ENCODE data around the gene ZFAND2B. TPM values are rescaled to one million over a fixed set of nuclear protein-coding genes. Genes with fewer than 3 reads are reported as not detected.
"Not testable (repeated sequence)": the region's sequence is repeated elsewhere in the genome, so short reads cannot be mapped to it uniquely, and the experiment has no call there.

The ZFAND2B gene
- total RNA-seq, 2 donors from 2014 or later, result 36.9 to 43.3 TPM

- intact Hi-C loops (cut with DNase I), result no loop called here
- Histone ChIP-seq H3K4me3 (no peak overlapping the region), H3K4me1 (peaks cover 7% of the 10 kb centered on the region), H3K9me3 (no peaks in the 10 kb centered on the region), H3K27me3 (no peaks in the 10 kb centered on the region), H3K36me3 (replicated peaks in 1 of 2; ENCODE audit: insufficient read depth in 1 of 2, low read depth in 2 of 2) (no peaks in the 10 kb centered on the region), H3K27ac (no peak overlapping the region)
- no peak for ATAC-seq
- no peak for TF ChIP-seq POLR2A (IDR thresholded peaks at IDR 0.05)
- no peak for TF ChIP-seq CTCF (IDR thresholded peaks at IDR 0.05)
- WGBS, 2 donors, result 75 to 81% methylated on average over 5 of the region's 5 CpGs
- peak in 1 of 4 donors; percentile 1 for DNase-seq
These were observed 7.6 kb upstream of the ZFAND2B start for GRCh38 chr2:219198974-219199373.

GRCh38 chr2:219199470-219200211 lies 6.9 kb upstream of the ZFAND2B start:
- intact Hi-C loops (cut with DNase I), result no loop called here
- H3K4me1 ChIP-seq, result peaks cover 7% of the 10 kb centered on the region
- no peak overlapping the region for H3K27ac ChIP-seq
- WGBS, 2 donors, result 85 to 89% methylated on average over 12 of the region's 12 CpGs
- peak in 1 of 4 donors; percentile 2 for DNase-seq
- no peaks in the 10 kb centered on the region for H3K36me3 ChIP-seq (replicated peaks in 1 of 2; ENCODE audit: insufficient read depth in 1 of 2, low read depth in 2 of 2)
- no peaks in the 10 kb centered on the region for H3K9me3 ChIP-seq
- TF ChIP-seq POLR2A (IDR thresholded peaks at IDR 0.05) (no peak), CTCF (IDR thresholded peaks at IDR 0.05) (no peak)
- H3K27me3 ChIP-seq, result no peaks in the 10 kb centered on the region
- no peak overlapping the region for H3K4me3 ChIP-seq
- ATAC-seq, result no peak

GRCh38 chr2:219200502-219201326 lies 5.9 kb upstream of the ZFAND2B start:
- WGBS, 2 donors, result 64 to 77% methylated on average over 19 to 26 of the region's 26 CpGs
- H3K9me3 ChIP-seq; H3K4me1 ChIP-seq; intact Hi-C loops (cut with DNase I); ATAC-seq; H3K4me3 ChIP-seq; H3K27me3 ChIP-seq; H3K36me3 ChIP-seq (replicated peaks in 1 of 2; ENCODE audit: insufficient read depth in 1 of 2, low read depth in 2 of 2): not testable (repeated sequence)
- peak in 2 of 4 donors; percentile 9 to 38 for DNase-seq
- peak overlapping the region in 2 of 4 donors; percentile 49 to 53 for H3K27ac ChIP-seq
- TF ChIP-seq POLR2A (IDR thresholded peaks at IDR 0.05), result peak in 2 of 3 donors; percentile 80 to 82

- H3K27me3 ChIP-seq; intact Hi-C loops (cut with DNase I); H3K4me3 ChIP-seq; DNase-seq; ATAC-seq; H3K36me3 ChIP-seq (replicated peaks in 1 of 2; ENCODE audit: insufficient read depth in 1 of 2, low read depth in 2 of 2); H3K9me3 ChIP-seq: not testable (repeated sequence)
- Histone ChIP-seq H3K27ac (peak overlapping the region in 2 of 4 donors; percentile 49 to 53), H3K4me1 (peaks cover 13% of the 10 kb centered on the region)
- WGBS, 2 donors, result 77% methylated on average over 21 of the region's 21 CpGs; no CpG with 5 or more reads in 1 of the 2 donors
These were observed 5.3 kb upstream of the ZFAND2B start for GRCh38 chr2:219201331-219201730.

- intact Hi-C loops (cut with DNase I), result no loop called here
- Histone ChIP-seq H3K9me3 (no peaks in the 10 kb centered on the region), H3K27me3 (no peaks in the 10 kb centered on the region), H3K4me1 (peaks cover 26% of the 10 kb centered on the region), H3K27ac (no peak overlapping the region), H3K4me3 (no peak overlapping the region), H3K36me3 (replicated peaks in 1 of 2; ENCODE audit: insufficient read depth in 1 of 2, low read depth in 2 of 2) (peaks cover 0 to 1% of the 10 kb centered on the region in 2 donors)
- DNase-seq (peak in 1 of 4 donors; percentile 2), ATAC-seq (no peak)
- TF ChIP-seq POLR2A (IDR thresholded peaks at IDR 0.05), result no peak
- no peak for TF ChIP-seq CTCF (IDR thresholded peaks at IDR 0.05)
- WGBS, 2 donors, result 95% methylated on average over 7 of the region's 7 CpGs
These were observed 2.0 kb upstream of the ZFAND2B start for GRCh38 chr2:219204425-219205164.
